MCF 10A (cell line): ENCODE measurements around the gene ASB13. TPM values are rescaled to one million over a fixed set of nuclear protein-coding genes. Genes with fewer than 3 reads are reported as not detected.

Experiments used
- BruUV-seq: library from RNA; stranded (reverse); fragments of 400-500 nt; replicated peaks from 2 replicates; lab custom pipeline; 2021; lab: Mats Ljungman, UMichigan
- CTCF ChIA-PET: fragments of 300-600 bp; sonication (Branson Sonifier 250); formaldehyde crosslinking; extraction: SDS; loops from one replicate; lab custom pipeline; 2021; ENCODE audit warnings: antibody characterized with exemption, inconsistent platforms; lab: Yijun Ruan, JAX
- POLR2A ChIA-PET: fragments of 300-600, 350-650 bp; sonication (Branson Sonifier 250); formaldehyde crosslinking; extraction: SDS; loops from one replicate; lab custom pipeline; 2020; ENCODE audit warnings: antibody characterized with exemption, inconsistent platforms; lab: Yijun Ruan, JAX
- DNase-seq: peaks from one replicate; pipeline ENCODE4 v3.0.0-alpha.2; 2018; ENCODE audit not compliant: unreplicated experiment
- H3K27ac Mint-ChIP-seq: one replicate; pipeline ENCODE4 v1.8.0; 2022; ENCODE audit warnings: mild to moderate bottlenecking, low read depth, mixed read lengths; ENCODE audit not compliant: unreplicated experiment
- H3K27me3 Mint-ChIP-seq: one replicate; pipeline ENCODE4 v1.8.0; 2022; ENCODE audit warnings: mixed read lengths; ENCODE audit not compliant: insufficient read depth, unreplicated experiment
- H3K36me3 Mint-ChIP-seq: one replicate; pipeline ENCODE4 v1.8.0; 2022; ENCODE audit warnings: mild to moderate bottlenecking, moderate library complexity, mixed read lengths; ENCODE audit not compliant: insufficient read depth, unreplicated experiment
- H3K4me1 Mint-ChIP-seq: one replicate; pipeline ENCODE4 v1.8.0; 2022; ENCODE audit warnings: mixed read lengths; ENCODE audit not compliant: insufficient read depth, unreplicated experiment
- H3K4me3 Mint-ChIP-seq: one replicate; pipeline ENCODE4 v1.8.0; 2022; ENCODE audit warnings: mild to moderate bottlenecking, moderate library complexity, mixed read lengths; ENCODE audit not compliant: unreplicated experiment
- H3K9me3 Mint-ChIP-seq: one replicate; pipeline ENCODE4 v1.8.0; 2022; ENCODE audit warnings: mixed read lengths; ENCODE audit not compliant: unreplicated experiment
- CTCF ChIP-seq: fragments of 200-600 bp; IDR thresholded peaks from one replicate; pipeline ENCODE4 v1.8.0; 2022; ENCODE audit warnings: antibody characterized with exemption, mild to moderate bottlenecking; ENCODE audit not compliant: unreplicated experiment
- intact Hi-C: fragments of 100-400 bp; cut with micrococcal nuclease; formaldehyde crosslinking; loops from 2 replicates; pipeline ENCODE4 v1.14.1; 2022
- total RNA-seq: library from RNA; stranded (reverse); gene quantifications from 2 replicates; pipeline ENCODE4 v1.2.3, GENCODE V29; 2022

The ASB13 gene
- total RNA-seq, 1 experiment from 2014 or later = 16.3 TPM

- Mint-ChIP-seq H3K36me3 (no peaks in the 10 kb centered on the region), H3K27me3 (no peaks in the 10 kb centered on the region), H3K4me1 (peaks cover 4% of the 10 kb centered on the region), H3K27ac (no peak overlapping the region), H3K4me3 (no peak overlapping the region), H3K9me3 (no peaks in the 10 kb centered on the region)
- CTCF ChIA-PET = interaction anchor here (0.6 to 1.0 kb wide), 2 partner anchors 15 to 54 kb away, joined by 5 to 10 read pairs; no protein-coding TSS in a partner anchor
- DNase-seq = no peak
- intact Hi-C loops = loop anchor here (10.0 kb wide), 1 partner anchor 52 kb away; no protein-coding TSS in a partner anchor
- POLR2A ChIA-PET = interaction anchor here (0.6 to 3.3 kb wide), 12 partner anchors 9 to 207 kb away, joined by 3 to 18 read pairs (median 6); partner anchors contain the start of genes ANKRD16 and FBH1
- no TSS peak for BruUV-seq
- no peak for TF ChIP-seq CTCF
Observed at GRCh38 chr10:5683065-5683464, 16.7 kb upstream of the ASB13 start.

- Mint-ChIP-seq H3K4me1 (peaks cover 4% of the 10 kb centered on the region), H3K9me3 (no peaks in the 10 kb centered on the region), H3K27ac (no peak overlapping the region), H3K27me3 (no peaks in the 10 kb centered on the region), H3K4me3 (no peak overlapping the region), H3K36me3 (no peaks in the 10 kb centered on the region)
- BruUV-seq = no TSS peak
- ChIA-PET POLR2A (no interaction called here), CTCF (no interaction called here)
- TF ChIP-seq CTCF = no peak
- intact Hi-C loops = loop anchor here (10.0 kb wide), 1 partner anchor 53 kb away; no protein-coding TSS in a partner anchor
- no peak for DNase-seq
Observed at GRCh38 chr10:5681930-5682329, 15.5 kb upstream of the ASB13 start.

GRCh38 chr10:5679606-5680005, 13.2 kb upstream of the ASB13 start:
- TF ChIP-seq CTCF = no peak
- intact Hi-C loops = loop anchor here (10.0 kb wide), 1 partner anchor 55 kb away; no protein-coding TSS in a partner anchor
- H3K27me3 Mint-ChIP-seq = no peaks in the 10 kb centered on the region
- POLR2A ChIA-PET = interaction anchor here (1.0 to 3.1 kb wide), 3 partner anchors 12 to 14 kb away, joined by 3 to 9 read pairs (median 8); no protein-coding TSS in a partner anchor
- no TSS peak for BruUV-seq
- H3K9me3 Mint-ChIP-seq = no peaks in the 10 kb centered on the region
- CTCF ChIA-PET = interaction anchor here (0.6 to 1.4 kb wide), 3 partner anchors 11 to 56 kb away, joined by 3 read pairs; no protein-coding TSS in a partner anchor
- no peak overlapping the region for H3K27ac Mint-ChIP-seq
- DNase-seq = no peak
- peaks cover 6% of the 10 kb centered on the region for H3K36me3 Mint-ChIP-seq
- H3K4me1 Mint-ChIP-seq = no peaks in the 10 kb centered on the region
- H3K4me3 Mint-ChIP-seq = no peak overlapping the region

GRCh38 chr10:5679037-5679435, 12.6 kb upstream of the ASB13 start:
- no peak overlapping the region for H3K4me3 Mint-ChIP-seq
- intact Hi-C loops = no loop called here
- H3K27me3 Mint-ChIP-seq = no peaks in the 10 kb centered on the region
- peaks cover 6% of the 10 kb centered on the region for H3K36me3 Mint-ChIP-seq
- CTCF ChIA-PET = interaction anchor here (1.0 to 1.4 kb wide), 2 partner anchors 11 to 49 kb away, joined by 3 read pairs; no protein-coding TSS in a partner anchor
- no peak for DNase-seq
- TF ChIP-seq CTCF = no peak
- H3K27ac Mint-ChIP-seq = no peak overlapping the region
- H3K4me1 Mint-ChIP-seq = no peaks in the 10 kb centered on the region
- POLR2A ChIA-PET = interaction anchor here (1.0 to 3.1 kb wide), 3 partner anchors 11 to 14 kb away, joined by 3 to 9 read pairs (median 8); no protein-coding TSS in a partner anchor
- H3K9me3 Mint-ChIP-seq = no peaks in the 10 kb centered on the region
- BruUV-seq = no TSS peak
